WTC11 (cell line): ENCODE measurements around the gene TM9SF3. TPM values are rescaled to one million over a fixed set of nuclear protein-coding genes. Genes with fewer than 3 reads are reported as not detected.

Source experiments
- ARID4B ChIP-seq: sonication (generic); formaldehyde crosslinking; IDR thresholded peaks from 2 replicates; pipeline ENCODE4 v1.8.0; 2023; ENCODE audit warnings: missing genetic modification reagents, mild to moderate bottlenecking, borderline replicate concordance
- ELF4 ChIP-seq: sonication (generic); formaldehyde crosslinking; IDR thresholded peaks from 2 replicates; pipeline ENCODE4 v1.8.1; 2022; ENCODE audit warnings: low read depth, mild to moderate bottlenecking, moderate library complexity, missing genetic modification reagents
- FOXJ3 ChIP-seq: sonication (generic); formaldehyde crosslinking; IDR thresholded peaks from 2 replicates; pipeline ENCODE4 v1.9.0; 2021; ENCODE audit warnings: missing genetic modification reagents, mild to moderate bottlenecking, borderline replicate concordance
- HMGXB4 ChIP-seq: sonication (generic); formaldehyde crosslinking; IDR thresholded peaks from 2 replicates; pipeline ENCODE4 v1.8.1; 2023; ENCODE audit warnings: mild to moderate bottlenecking, moderate library complexity, missing genetic modification reagents
- NR3C1 ChIP-seq: sonication (generic); formaldehyde crosslinking; conservative IDR thresholded peaks from 2 replicates; pipeline ENCODE4 v1.8.1; 2023; ENCODE audit warnings: low read depth, mild to moderate bottlenecking, missing genetic modification reagents
- PRDM15 ChIP-seq: sonication (generic); formaldehyde crosslinking; IDR thresholded peaks from 2 replicates; pipeline ENCODE4 v1.8.0; 2022; ENCODE audit warnings: missing genetic modification reagents
- PRRX2 ChIP-seq: fragments of 250-450 bp; sonication (Bioruptor Pico); IDR thresholded peaks from 2 replicates; pipeline ENCODE4 v1.8.0; 2021; ENCODE audit warnings: mild to moderate bottlenecking
- SP1 ChIP-seq: sonication (generic); formaldehyde crosslinking; conservative IDR thresholded peaks from 2 replicates; pipeline ENCODE4 v1.8.1; 2022; ENCODE audit warnings: missing genetic modification reagents
- USF1 ChIP-seq: sonication (generic); formaldehyde crosslinking; IDR thresholded peaks from 2 replicates; pipeline ENCODE4 v1.8.0; 2022; ENCODE audit warnings: mild to moderate bottlenecking, missing genetic modification reagents
- ZNF423 ChIP-seq: fragments of 250-450 bp; sonication (Bioruptor Pico); IDR thresholded peaks from 2 replicates; pipeline ENCODE4 v2.1.2; 2022; ENCODE audit warnings: mild to moderate bottlenecking, moderate library complexity
- ZNF532 ChIP-seq: fragments of 250-450 bp; sonication (Bioruptor Pico); IDR thresholded peaks from 2 replicates; pipeline ENCODE4 v1.9.0; 2021; ENCODE audit warnings: mild to moderate bottlenecking, borderline replicate concordance
- total RNA-seq: library from RNA; stranded (reverse); gene quantifications from 3 replicates; pipeline ENCODE4 v1.2.3, GENCODE V29; 2021

The TM9SF3 gene
- total RNA-seq, 1 experiment from 2014 or later, result 116 TPM

- TF ChIP-seq ARID4B (CRISPR knock-in tag), result peak; percentile 74; the same call in 1 of the 2 replicates
- TF ChIP-seq PRRX2 (CRISPR knock-in tag), result no peak; the same call in 1 of the 2 replicates
- no peak for TF ChIP-seq FOXJ3 (CRISPR knock-in tag)
- TF ChIP-seq USF1 (CRISPR knock-in tag), result no peak; the same call in 1 of the 2 replicates
- no peak for TF ChIP-seq ZNF532 (CRISPR knock-in tag)
- 0 out of 2 replicates have a peak, but pooled peaks have one; percentile 57 for TF ChIP-seq SP1
- peak; percentile 97 for TF ChIP-seq HMGXB4 (CRISPR knock-in tag)
- TF ChIP-seq ZNF423, result no peak
- no peak for TF ChIP-seq ELF4 (CRISPR knock-in tag)
- no peak for TF ChIP-seq NR3C1
- 0 out of 2 replicates have a peak, but pooled peaks have one; percentile 25 for TF ChIP-seq PRDM15
These were observed 72.9 kb downstream of the TM9SF3 start, which contains the start of gene TLL2 (continued) for GRCh38 chr10:96513698-96514561.
